Measurements from ENCODE around the gene CCT5.

The CCT5 gene

GRCh38 chr5:10249948-10250805 is at the start of gene CCT5:
CCT5 (plus strand) TSS chr5:10250280; CDS start chr5:10250341, 61 bp downstream.
- peak; percentile 79 to 82 for ATAC-seq

GRCh38 chr5:10201223-10201868 is 48.7 kb upstream of the CCT5 start:
- ATAC-seq, result no peak

- no peak for ATAC-seq
Measured at GRCh38 chr5:10202089-10202910, 47.8 kb upstream of the CCT5 start.

GRCh38 chr5:10209004-10209403 is 41.1 kb upstream of the CCT5 start:
- ATAC-seq, result no peak

GRCh38 chr5:10213316-10213715 is 36.8 kb upstream of the CCT5 start:
- no peak for ATAC-seq

GRCh38 chr5:10214041-10214440 is 36.0 kb upstream of the CCT5 start:
- ATAC-seq, result no peak

- ATAC-seq, result no peak
Measured at GRCh38 chr5:10215366-10215765, 34.7 kb upstream of the CCT5 start.

- ATAC-seq, result no peak
Measured at GRCh38 chr5:10216107-10216506, 34.0 kb upstream of the CCT5 start.

GRCh38 chr5:10218658-10219057 is 31.4 kb upstream of the CCT5 start:
- ATAC-seq, result no peak

- ATAC-seq, result no peak
Measured at GRCh38 chr5:10219068-10219467, 31.0 kb upstream of the CCT5 start.

- no peak for ATAC-seq
Measured at GRCh38 chr5:10220248-10220647, 29.8 kb upstream of the CCT5 start.

- no peak for ATAC-seq
Measured at GRCh38 chr5:10222326-10222725, 27.8 kb upstream of the CCT5 start.

- no peak for ATAC-seq
Measured at GRCh38 chr5:10227379-10227778, 22.7 kb upstream of the CCT5 start.

- no peak for ATAC-seq
Measured at GRCh38 chr5:10228288-10228687, 21.8 kb upstream of the CCT5 start.

GRCh38 chr5:10229306-10230048 is 20.6 kb upstream of the CCT5 start:
- ATAC-seq, result no peak

- no peak for ATAC-seq
Measured at GRCh38 chr5:10232386-10232785, 17.7 kb upstream of the CCT5 start.

GRCh38 chr5:10233011-10233410 is 17.1 kb upstream of the CCT5 start:
- ATAC-seq, result no peak

- ATAC-seq, result no peak
Measured at GRCh38 chr5:10233505-10233904, 16.6 kb upstream of the CCT5 start.

GRCh38 chr5:10235350-10235749 is 14.7 kb upstream of the CCT5 start:
- ATAC-seq, result no peak

- peak in 1 of 2 donors; percentile 33 for ATAC-seq
Measured at GRCh38 chr5:10243660-10244240, 6.3 kb upstream of the CCT5 start.

- no peak for ATAC-seq
Measured at GRCh38 chr5:10244342-10244944, 5.6 kb upstream of the CCT5 start.

GRCh38 chr5:10246761-10247160 is 3.3 kb upstream of the CCT5 start:
- no peak for ATAC-seq
